ENCODE data around the gene SMIM32.

The SMIM32 gene

GRCh38 chr5:136188859-136189258, 4.1 kb downstream of the SMIM32 start:
- no peak for DNase-seq (ENCODE audit: low read depth in 1 of 2, low spot score in 1 of 2)

- no peak for DNase-seq (ENCODE audit: low read depth in 1 of 2, low spot score in 1 of 2)
These were observed 6.2 kb downstream of the SMIM32 start for GRCh38 chr5:136186796-136187195.

DNA sequence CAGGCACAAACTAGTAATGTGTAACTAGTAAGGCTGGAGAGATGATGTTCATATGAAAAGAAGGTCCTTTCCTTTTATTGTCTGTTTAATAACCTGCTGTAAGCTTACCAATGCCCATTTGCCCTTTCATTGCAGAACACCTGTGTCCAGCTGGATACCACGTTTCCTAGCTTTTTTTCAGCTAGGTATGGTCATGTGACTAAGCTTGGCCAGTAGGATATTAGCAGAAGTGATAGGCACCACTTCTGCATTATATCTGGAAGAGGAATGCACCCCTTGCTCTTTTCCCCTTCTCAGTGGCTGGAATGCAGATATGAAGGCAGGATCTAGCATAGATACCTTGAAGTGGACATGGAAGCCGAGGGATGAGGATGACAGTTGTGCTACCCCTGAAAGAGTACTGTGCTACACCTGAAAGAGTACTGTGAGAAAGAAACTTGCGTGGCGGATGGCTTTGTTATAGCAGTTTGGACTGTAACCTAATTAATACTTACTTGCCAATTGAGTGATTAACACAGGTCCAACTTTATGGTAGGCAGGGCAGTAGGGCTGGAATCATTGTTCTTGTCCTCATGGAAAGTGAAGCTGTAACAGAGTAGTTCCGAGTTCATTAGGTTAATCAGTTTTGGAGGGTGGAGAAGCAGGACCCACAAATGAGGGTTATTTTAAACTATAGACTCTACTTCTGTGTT, 6.8 kb downstream of the SMIM32 start:
- DNase-seq (ENCODE audit: low read depth in 1 of 2, low spot score in 1 of 2) = no peak

GRCh38 chr5:136182618-136183017, 10.3 kb downstream of the SMIM32 start:
- DNase-seq (ENCODE audit: low read depth in 1 of 2, low spot score in 1 of 2) = no peak

DNA sequence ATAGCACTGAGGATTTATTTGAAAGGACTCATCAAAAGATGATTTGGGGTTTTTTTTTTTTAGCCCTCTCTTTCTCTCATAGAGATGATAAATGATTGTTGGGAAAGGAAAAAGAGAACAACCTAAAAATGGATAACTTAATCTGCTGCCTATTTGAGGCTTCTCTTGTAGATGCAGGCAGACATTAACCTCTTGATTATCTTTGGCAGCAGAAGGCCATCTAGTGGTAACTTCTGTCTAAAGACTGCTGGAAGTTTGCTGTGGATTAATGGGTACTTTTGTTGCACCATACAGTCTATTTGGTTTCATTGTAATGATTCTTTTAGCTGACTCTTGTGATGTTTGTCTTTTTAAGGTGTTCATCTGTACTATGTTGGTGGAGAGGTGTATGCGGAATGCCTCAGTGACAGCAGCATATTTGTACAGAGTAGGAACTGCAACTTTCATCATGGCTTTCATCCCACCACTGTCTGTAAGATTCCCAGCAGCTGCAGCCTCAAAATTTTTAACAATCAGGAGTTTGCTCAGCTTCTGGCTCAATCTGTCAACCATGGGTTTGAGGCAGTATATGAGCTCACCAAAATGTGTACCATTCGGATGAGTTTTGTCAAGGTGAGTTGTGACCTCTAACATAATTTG, 18.8 kb downstream of the SMIM32 start:
- no peak for DNase-seq (ENCODE audit: low read depth in 1 of 2, low spot score in 1 of 2)

- no peak for DNase-seq (ENCODE audit: low read depth in 1 of 2, low spot score in 1 of 2)
These were observed 23.7 kb downstream of the SMIM32 start for GRCh38 chr5:136169218-136169617.

DNA sequence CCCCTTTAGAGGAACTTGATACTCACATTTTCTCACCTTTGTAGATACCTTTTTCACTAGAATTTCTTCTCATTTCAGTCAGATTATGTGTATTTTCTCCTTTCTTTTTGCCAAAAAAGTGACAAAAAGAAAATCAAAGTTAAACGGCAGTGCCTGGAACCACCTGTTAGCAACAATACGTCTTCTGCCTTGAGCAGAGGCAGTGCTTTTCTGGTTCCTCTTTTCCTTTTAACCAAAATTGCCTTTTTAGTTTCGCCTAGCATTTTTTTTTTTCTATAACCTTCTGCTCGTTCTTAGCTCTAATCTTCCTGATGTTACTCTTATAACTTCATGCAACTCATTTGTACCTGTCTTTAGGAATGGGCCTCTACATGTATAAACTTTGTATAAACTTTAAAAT, 26.1 kb downstream of the SMIM32 start:
- DNase-seq (ENCODE audit: low read depth in 1 of 2, low spot score in 1 of 2) = no peak

DNA sequence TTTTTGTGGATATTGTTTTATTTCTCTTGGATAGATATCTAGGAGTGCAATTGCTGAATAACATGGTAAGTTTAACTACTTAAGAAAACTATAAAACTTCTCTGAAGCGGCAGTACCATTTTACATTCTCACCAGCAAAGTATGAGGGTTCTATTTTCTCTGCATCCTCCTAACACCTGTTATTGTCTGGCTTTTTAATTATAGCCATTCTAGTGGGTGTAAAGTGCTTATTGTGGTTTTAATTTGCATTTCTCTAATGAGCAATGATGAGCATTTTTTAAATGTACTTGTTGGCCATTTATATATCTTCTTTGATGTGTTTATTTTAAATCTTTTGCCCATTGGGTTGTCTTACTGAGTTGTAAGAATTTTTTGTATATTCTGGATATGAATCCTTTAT, 28.7 kb downstream of the SMIM32 start:
- DNase-seq (ENCODE audit: low read depth in 1 of 2, low spot score in 1 of 2) = no peak

DNA sequence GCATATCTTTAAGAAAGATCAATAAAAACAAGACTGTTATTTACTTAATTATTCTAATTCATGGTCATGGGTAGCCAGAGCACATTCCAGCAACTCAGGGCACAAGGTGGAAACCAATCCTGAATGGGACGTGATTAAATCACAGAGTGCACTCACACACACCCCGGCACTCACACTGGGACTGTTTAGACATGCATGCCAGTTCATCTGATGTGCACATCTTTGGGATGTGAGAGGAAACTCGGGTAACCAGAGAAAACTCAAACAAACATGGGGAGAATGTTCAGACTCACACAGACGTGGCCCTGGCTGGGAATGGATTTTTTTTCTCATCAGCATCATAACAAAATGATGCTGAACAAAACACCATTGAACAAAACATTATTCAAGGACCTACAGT, 31.0 kb downstream of the SMIM32 start:
- no peak for DNase-seq (ENCODE audit: low read depth in 1 of 2, low spot score in 1 of 2)

DNA sequence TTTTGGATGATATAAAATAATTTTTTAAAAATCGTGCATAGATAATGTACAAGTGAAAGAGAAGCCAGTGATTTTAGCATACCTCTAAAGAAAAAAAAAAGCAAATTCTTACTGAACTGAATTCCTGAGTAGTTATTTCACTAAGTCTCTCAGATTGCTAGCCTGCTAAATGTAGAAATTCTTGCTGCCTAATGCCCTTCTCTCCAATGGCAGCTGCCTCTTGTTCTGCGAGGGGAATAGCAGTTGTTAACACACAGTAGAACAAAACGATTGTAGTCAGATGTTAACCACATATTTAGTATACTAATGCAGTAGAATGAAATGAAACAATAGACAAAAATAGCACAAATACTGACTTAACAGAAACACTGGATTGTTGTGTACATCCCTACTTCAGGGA, 33.5 kb downstream of the SMIM32 start:
- no peak for DNase-seq (ENCODE audit: low read depth in 1 of 2, low spot score in 1 of 2)

GRCh38 chr5:136157514-136157913, 35.4 kb downstream of the SMIM32 start:
- no peak for DNase-seq (ENCODE audit: low read depth in 1 of 2, low spot score in 1 of 2)

GRCh38 chr5:136155761-136156160, 37.2 kb downstream of the SMIM32 start:
- DNase-seq (ENCODE audit: low read depth in 1 of 2, low spot score in 1 of 2) = no peak

DNA sequence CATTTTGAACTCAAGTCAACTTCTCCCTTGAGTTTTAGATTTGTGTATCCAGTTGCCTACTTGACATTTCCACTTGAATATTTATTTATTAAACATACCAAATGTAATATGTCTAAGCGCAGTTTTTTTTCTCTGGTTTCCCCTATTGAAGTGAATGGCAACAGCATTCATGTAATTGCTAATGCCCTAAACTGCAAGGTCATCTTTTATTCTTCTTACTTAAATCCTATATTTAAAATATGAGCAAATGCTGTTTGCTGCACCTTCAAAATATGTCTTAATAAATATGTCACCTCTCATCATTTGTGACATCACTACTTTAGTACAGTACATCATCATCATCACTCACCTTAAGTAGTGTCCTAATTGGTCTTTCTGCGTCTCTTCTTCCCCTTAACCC, 37.9 kb downstream of the SMIM32 start:
- DNase-seq (ENCODE audit: low read depth in 1 of 2, low spot score in 1 of 2) = no peak

- no peak for DNase-seq (ENCODE audit: low read depth in 1 of 2, low spot score in 1 of 2)
These were observed 39.3 kb downstream of the SMIM32 start for GRCh38 chr5:136153581-136154236.

- no peak for DNase-seq (ENCODE audit: low read depth in 1 of 2, low spot score in 1 of 2)
These were observed 43.1 kb downstream of the SMIM32 start for GRCh38 chr5:136149891-136150290.

DNA sequence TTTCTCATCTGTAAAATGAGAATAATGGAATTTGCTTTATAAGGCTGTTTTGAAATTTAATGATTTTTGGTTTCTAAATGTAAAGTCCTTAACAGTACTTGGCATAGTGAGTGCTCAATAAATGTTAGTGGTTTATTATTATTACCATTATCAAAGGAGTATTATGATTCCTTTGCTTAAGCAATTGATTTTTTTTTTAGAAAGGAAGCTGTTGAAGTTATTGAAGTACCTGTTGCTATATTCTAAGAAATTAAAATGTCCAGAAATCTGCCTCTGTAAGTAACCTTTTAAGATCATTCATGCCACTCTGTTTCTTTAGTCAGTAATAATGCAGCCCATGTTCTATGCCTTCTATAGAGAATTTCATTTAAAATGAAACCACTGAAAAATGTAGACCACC, 45.3 kb downstream of the SMIM32 start:
- DNase-seq (ENCODE audit: low read depth in 1 of 2, low spot score in 1 of 2) = no peak

- DNase-seq (ENCODE audit: low read depth in 1 of 2, low spot score in 1 of 2) = no peak
These were observed 46.8 kb downstream of the SMIM32 start for GRCh38 chr5:136146201-136146600.

DNA sequence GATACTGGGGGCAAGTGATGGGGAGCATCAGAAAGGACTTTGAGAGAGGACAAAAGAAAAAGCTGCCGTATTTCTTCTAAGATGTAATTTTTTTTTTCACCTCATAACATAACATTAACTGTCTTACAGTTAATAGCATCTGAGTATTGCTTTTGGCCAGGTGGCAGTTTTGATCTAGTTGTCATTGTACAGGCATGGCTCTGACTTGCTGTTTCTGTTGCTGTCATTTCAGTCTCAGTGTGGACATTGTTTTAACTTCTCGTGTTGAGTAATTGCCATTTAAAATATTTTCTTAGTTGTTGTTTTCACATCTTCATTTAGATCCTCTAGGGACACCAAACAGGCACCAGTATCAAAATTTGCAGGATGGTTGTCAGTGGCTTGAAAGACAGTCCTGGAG, 47.9 kb downstream of the SMIM32 start:
- DNase-seq (ENCODE audit: low read depth in 1 of 2, low spot score in 1 of 2) = no peak

GRCh38 chr5:136143763-136144162, 49.2 kb downstream of the SMIM32 start:
- DNase-seq (ENCODE audit: low read depth in 1 of 2, low spot score in 1 of 2) = no peak

DNA sequence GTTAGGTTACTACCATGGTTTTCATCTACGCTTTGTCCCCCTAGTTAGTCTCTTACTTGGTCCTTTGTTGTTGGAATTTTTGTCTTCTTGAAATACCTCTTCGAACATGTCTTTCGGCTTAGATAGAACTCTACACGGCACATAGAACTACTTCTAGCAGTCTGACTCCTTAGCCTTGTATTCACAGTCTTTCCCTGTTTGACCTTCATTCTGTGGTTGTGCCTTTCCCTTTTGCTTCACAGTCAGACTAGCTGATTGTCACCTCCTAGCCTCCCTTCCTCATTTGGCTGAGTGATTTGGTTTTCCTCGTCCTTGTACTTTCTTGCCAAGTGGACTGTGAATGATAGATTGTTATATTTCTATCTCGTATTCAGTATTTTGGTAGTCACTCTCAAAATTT, 49.6 kb downstream of the SMIM32 start:
- no peak for DNase-seq (ENCODE audit: low read depth in 1 of 2, low spot score in 1 of 2)

GRCh38 chr5:136141561-136141960, 51.4 kb downstream of the SMIM32 start:
- DNase-seq (ENCODE audit: low read depth in 1 of 2, low spot score in 1 of 2) = no peak

All from activated T-helper 1 cell treated with anti-CD3 and anti-CD28 coated beads, Interleukin-2, amount 50 U/mL, for 16 hours (primary cell).